IMR-90 (cell line): ENCODE data around the gene ZNF426. TPM values are rescaled to one million over a fixed set of nuclear protein-coding genes. Genes with fewer than 3 reads are reported as not detected.

Source experiments
- ATAC-seq: fragments of 200-7000 bp; cut with Tn5 transposase; 2 replicates; pipeline ENCODE4 v1.9.1; 2020; ENCODE audit warnings: low read depth, mild to moderate bottlenecking, moderate library complexity
- BruUV-seq: library from RNA; stranded (reverse); fragments of 400-500 nt; replicated peaks from 2 replicates; lab custom pipeline; 2021; lab: Mats Ljungman, UMichigan
- CTCF ChIA-PET: fragments of 300-600 bp; formaldehyde crosslinking; extraction: SDS; loops from one replicate; lab custom pipeline; 2021; ENCODE audit warnings: antibody characterized with exemption; lab: Yijun Ruan, JAX
- POLR2A ChIA-PET: fragments of 300-600 bp; sonication (Branson Sonifier 250); formaldehyde crosslinking; loops from one replicate; lab custom pipeline; 2022; ENCODE audit warnings: antibody characterized with exemption; ENCODE audit not compliant: unreplicated experiment; lab: Charles Lee
- DNase-seq: peaks from one replicate; pipeline ENCODE4 v3.0.0; 2013
- H2AFZ ChIP-seq: replicated peaks from 2 replicates; pipeline ENCODE3; 2013; ENCODE audit warnings: low read length, mild to moderate bottlenecking; ENCODE audit not compliant: poor library complexity
- H2AK5ac ChIP-seq: 2 replicates; pipeline ENCODE4 v1.6.1; 2013; ENCODE audit warnings: low read depth, low read length, inconsistent platforms
- H2AK9ac ChIP-seq: replicated peaks from 2 replicates; pipeline ENCODE3; 2013; ENCODE audit warnings: mild to moderate bottlenecking, low read depth, low read length, moderate library complexity; ENCODE audit not compliant: poor library complexity
- H2BK120ac ChIP-seq: 2 replicates; pipeline ENCODE4 v1.6.1; 2013; ENCODE audit warnings: low read depth, low read length, inconsistent platforms
- H2BK15ac ChIP-seq: 3 replicates; pipeline ENCODE4 v1.6.1; 2013; ENCODE audit warnings: low read depth, low read length, inconsistent platforms
- H2BK20ac ChIP-seq: 2 replicates; pipeline ENCODE4 v1.6.1; 2013; ENCODE audit warnings: low read depth, mild to moderate bottlenecking, inconsistent platforms, low read length, moderate library complexity
- H2BK5ac ChIP-seq: 2 replicates; pipeline ENCODE4 v1.6.1; 2013; ENCODE audit warnings: mild to moderate bottlenecking, low read depth, low read length, inconsistent platforms; ENCODE audit not compliant: poor library complexity, severe bottlenecking
- H3K14ac ChIP-seq: replicated peaks from 2 replicates; pipeline ENCODE4 v1.6.1; 2013; ENCODE audit warnings: low read depth, low read length, inconsistent platforms
- H3K18ac ChIP-seq: 2 replicates; pipeline ENCODE4 v1.6.1; 2013; ENCODE audit warnings: low read depth, low read length, control low read depth
- H3K23ac ChIP-seq: 2 replicates; pipeline ENCODE4 v1.6.1; 2013; ENCODE audit warnings: low read depth, low read length, inconsistent platforms
- H3K27ac ChIP-seq: 2 replicates; pipeline ENCODE4 v1.5.1; 2013; ENCODE audit warnings: mild to moderate bottlenecking, control low read depth, low read length; ENCODE audit not compliant: insufficient read depth
- H3K27me3 ChIP-seq: 2 replicates; pipeline ENCODE4 v1.6.1; 2013; ENCODE audit warnings: low read length; ENCODE audit not compliant: control insufficient read depth, insufficient read depth
- H3K36me3 ChIP-seq: 2 replicates; pipeline ENCODE4 v1.6.1; 2013; ENCODE audit warnings: low read length, mixed read lengths; ENCODE audit not compliant: control insufficient read depth, insufficient read depth
- H3K4ac ChIP-seq: 2 replicates; pipeline ENCODE4 v1.6.1; 2013; ENCODE audit warnings: low read depth, low read length, inconsistent platforms
- H3K4me1 ChIP-seq: 2 replicates; pipeline ENCODE4 v1.6.1; 2013; ENCODE audit warnings: low read length, mixed read lengths; ENCODE audit not compliant: control insufficient read depth, insufficient read depth
- H3K4me2 ChIP-seq: 2 replicates; pipeline ENCODE4 v1.6.1; 2013; ENCODE audit warnings: low read depth, mild to moderate bottlenecking, control low read depth, low read length, moderate library complexity
- H3K4me3 ChIP-seq: 2 replicates; pipeline ENCODE4 v1.5.1; 2013; ENCODE audit warnings: low read depth, mild to moderate bottlenecking, control low read depth, low read length, moderate library complexity; ENCODE audit not compliant: insufficient read depth
- H3K56ac ChIP-seq: 2 replicates; pipeline ENCODE4 v1.6.1; 2013; ENCODE audit warnings: low read length, inconsistent platforms; ENCODE audit not compliant: insufficient read depth; ENCODE audit errors: extremely low read depth
- H3K79me1 ChIP-seq, 2 experiments: 2 replicates each; pipeline ENCODE4 v1.6.1; 2013; ENCODE audit warnings: low read length in 2 of 2, inconsistent platforms in 1 of 2, low read depth in 1 of 2
- H3K9ac ChIP-seq: 2 replicates; pipeline ENCODE4 v1.6.1; 2013; ENCODE audit warnings: low read depth, low read length, control low read depth
- H3K9me1 ChIP-seq: 2 replicates; pipeline ENCODE4 v1.6.1; 2013; ENCODE audit warnings: low read length, inconsistent platforms; ENCODE audit not compliant: insufficient read depth
- H3K9me3 ChIP-seq: 2 replicates; pipeline ENCODE4 v1.6.1; 2013; ENCODE audit warnings: low read length; ENCODE audit not compliant: control insufficient read depth, insufficient read depth
- H4K20me1 ChIP-seq: 2 replicates; pipeline ENCODE4 v1.6.1; 2013; ENCODE audit warnings: low read length, inconsistent platforms; ENCODE audit not compliant: insufficient read depth
- H4K5ac ChIP-seq: 2 replicates; pipeline ENCODE4 v1.6.1; 2013; ENCODE audit warnings: mild to moderate bottlenecking, low read depth, low read length, control low read depth
- H4K8ac ChIP-seq, 2 experiments: 2 replicates each; pipeline ENCODE4 v1.6.1; 2013; ENCODE audit warnings: low read depth in 2 of 2, low read length in 2 of 2, control low read depth in 1 of 2, inconsistent platforms in 1 of 2
- H4K91ac ChIP-seq: 2 replicates; pipeline ENCODE4 v1.6.1; 2013; ENCODE audit warnings: low read depth, low read length, inconsistent platforms; ENCODE audit not compliant: insufficient read depth
- BHLHE40 ChIP-seq: fragments of 150-350 bp; IDR thresholded peaks from 2 replicates; pipeline ENCODE4 v1.6.1; 2016; ENCODE audit warnings: mild to moderate bottlenecking, low read depth, low read length
- CEBPB ChIP-seq: IDR thresholded peaks from 2 replicates; pipeline ENCODE4 v1.6.1; 2012; ENCODE audit warnings: low read depth, low read length, improper control_type of control experiment
- CTCF ChIP-seq: conservative IDR thresholded peaks from 2 replicates; pipeline ENCODE4 v1.5.1; 2012; ENCODE audit warnings: mild to moderate bottlenecking, low read depth, low read length, improper control_type of control experiment
- ELK1 ChIP-seq: fragments of 150-350 bp; IDR thresholded peaks from 2 replicates; pipeline ENCODE4 v1.6.1; 2016; ENCODE audit warnings: low read depth, mild to moderate bottlenecking, low read length, moderate library complexity, borderline replicate concordance
- MAFK ChIP-seq: IDR thresholded peaks from 2 replicates; pipeline ENCODE4 v1.6.1; 2012; ENCODE audit warnings: low read depth, low read length, improper control_type of control experiment
- MAZ ChIP-seq: IDR thresholded peaks from 2 replicates; pipeline ENCODE4 v1.6.1; 2012; ENCODE audit warnings: low read depth, mild to moderate bottlenecking, low read length, improper control_type of control experiment, moderate library complexity, borderline replicate concordance
- NFE2L2 ChIP-seq: fragments of 150-350 bp; IDR thresholded peaks from 2 replicates; pipeline ENCODE4 v1.6.1; 2016; ENCODE audit warnings: low read depth, mild to moderate bottlenecking, low read length
- POLR2A ChIP-seq: IDR thresholded peaks from 2 replicates; pipeline ENCODE4 v1.6.1; 2012; ENCODE audit warnings: mild to moderate bottlenecking, low read depth, low read length
- RAD21 ChIP-seq: IDR thresholded peaks from 2 replicates; pipeline ENCODE4 v1.6.1; 2012; ENCODE audit warnings: low read length, improper control_type of control experiment
- RFX5 ChIP-seq: IDR thresholded peaks from 2 replicates; pipeline ENCODE4 v1.8.0; 2012; ENCODE audit warnings: low read depth, mild to moderate bottlenecking, low read length, moderate library complexity
- SMC3 ChIP-seq: fragments of 150-350 bp; IDR thresholded peaks from 2 replicates; pipeline ENCODE4 v1.6.1; 2016; ENCODE audit warnings: low read depth, mild to moderate bottlenecking, antibody characterized with exemption, low read length, moderate library complexity
- USF2 ChIP-seq: fragments of 150-350 bp; IDR thresholded peaks from 2 replicates; pipeline ENCODE4 v1.6.1; 2017; ENCODE audit warnings: mild to moderate bottlenecking, antibody characterized with exemption, low read length, low read depth
- WGBS, 2 experiments: methylation state at CpG; one replicate each; pipeline versions ENCODE4 v1.1.5 to v1.1.7; 2013; ENCODE audit warnings: missing lambda C conversion rate in 2 of 2; ENCODE audit not compliant: insufficient read length in 1 of 2; ENCODE audit errors: extremely low coverage in 2 of 2; 5-methylcytosine and 5-hydroxymethylcytosine counted together
- dilution Hi-C: fragments of 300-500 bp; cut with HindIII; formaldehyde crosslinking; loops from one replicate; pipeline ENCODE4 v1.14.3; 2018; ENCODE audit warnings: low sequenced_read_pairs; ENCODE audit not compliant: unreplicated experiment
- in situ Hi-C: fragments of 300-500 bp; cut with MboI; formaldehyde crosslinking; loops from 3 replicates; pipeline ENCODE4 v1.14.3; 2019; ENCODE audit warnings: low sequenced_read_pairs, inconsistent platforms, mixed read lengths
- intact Hi-C: fragments of 100-400 bp; cut with micrococcal nuclease; formaldehyde crosslinking; loops from 2 replicates; pipeline ENCODE4 v1.10.0; 2022
- polyA plus RNA-seq, 3 experiments: library from polyadenylated mRNA; depleted of rRNA; stranded (reverse); fragments of >200 nt; gene quantifications; 2 replicates each; pipeline ENCODE4 v1.2.3, GENCODE V29; 2012; ENCODE audit warnings: low replicate concordance in 1 of 3
- total RNA-seq: library from RNA; depleted of rRNA; stranded (reverse); fragments of >200 nt; gene quantifications from 2 replicates; pipeline ENCODE4 v1.2.3, GENCODE V29; 2012

The ZNF426 gene
- total and polyA plus RNA-seq, 2 of the 4 experiments (the other 2 are of a cell fraction), result 4.4 to 30.1 TPM

- Histone ChIP-seq H2BK20ac (no peak overlapping the region), H3K4me2 (no peak overlapping the region), H3K36me3 (peaks cover 69% of the 10 kb centered on the region), H2BK120ac (no peak overlapping the region), H2AK5ac (no peak overlapping the region), H4K20me1 (no peaks in the 10 kb centered on the region), H3K27ac (no peak overlapping the region), H2AK9ac (no peak overlapping the region), H3K18ac (no peak overlapping the region), H4K91ac (no peak overlapping the region), H3K9me1 (no peaks in the 10 kb centered on the region), H2AFZ (no peak overlapping the region), H3K4ac (no peak overlapping the region), H4K8ac (no peak overlapping the region), H3K4me1 (no peaks in the 10 kb centered on the region), H3K9me3 (peaks cover 79% of the 10 kb centered on the region), H3K14ac (no peak overlapping the region), H3K79me1 (peaks cover 0 to 9% of the 10 kb centered on the region in 2 experiments; a peak in 1 of 4 replicates), H3K23ac (no peak overlapping the region), H2BK5ac (no peak overlapping the region), H3K56ac (no peak overlapping the region), H3K27me3 (no peaks in the 10 kb centered on the region), H4K5ac (no peak overlapping the region), H3K4me3 (no peak overlapping the region), H3K9ac (no peak overlapping the region), H2BK15ac (no peak overlapping the region)
- no TSS peak for BruUV-seq
- TF ChIP-seq RAD21 (no peak), CTCF (no peak), MAFK (no peak), SMC3 (no peak), ELK1 (no peak), RFX5 (no peak), BHLHE40 (no peak), MAZ (no peak), CEBPB (no peak), POLR2A (no peak), NFE2L2 (no peak), USF2 (no peak)
- in situ Hi-C loops, result no loop called here
- ATAC-seq, result no peak
- dilution Hi-C loops, result no loop called here
- ChIA-PET POLR2A (no interaction called here), CTCF (no interaction called here)
- intact Hi-C loops, result no loop called here
- no CpG with 5 or more reads among the region's 5 CpGs for WGBS, 2 experiments
- peak; percentile 9 for DNase-seq
Observed at GRCh38 chr19:9528757-9529336, 9.6 kb downstream of the ZNF426 start.
